PFSK-1 (cell line): ENCODE data around the gene ISOC2.

Experiments
- POLR2AphosphoS5 ChIP-seq: IDR thresholded peaks from 2 replicates; pipeline ENCODE4 v1.6.1; 2012; ENCODE audit warnings: low read depth, mild to moderate bottlenecking, control low read depth, low read length, moderate library complexity
- REST ChIP-seq, 2 experiments: IDR thresholded peaks; 2 replicates each; pipeline versions ENCODE4 v1.6.1 to v1.8.0; 2011 to 2012; ENCODE audit warnings: low read depth in 2 of 2, low read length in 2 of 2, control low read depth in 1 of 2, inconsistent platforms in 1 of 2, mild to moderate bottlenecking in 1 of 2, moderate library complexity in 1 of 2; ENCODE audit not compliant: insufficient read depth in 1 of 2
- SIN3A ChIP-seq: IDR thresholded peaks from 2 replicates; pipeline ENCODE4 v1.6.1; 2012; ENCODE audit warnings: mild to moderate bottlenecking, low read length, moderate library complexity, borderline replicate concordance; ENCODE audit not compliant: insufficient read depth
- TAF1 ChIP-seq: IDR thresholded peaks from 2 replicates; pipeline ENCODE4 v1.6.1; 2012; ENCODE audit warnings: low read length, control low read depth, borderline replicate concordance; ENCODE audit not compliant: insufficient read depth

- TF ChIP-seq REST (IDR thresholded peaks at IDR 0.05; ENCODE audit: insufficient read depth in 1 of 2, low read depth in 2 of 2, low read length in 2 of 2): no peak
- no peak for TF ChIP-seq TAF1
- no peak for TF ChIP-seq SIN3A
- no peak for TF ChIP-seq POLR2AphosphoS5
Observed at GRCh38 chr19:55500368-55500952, 39.0 kb upstream of the ISOC2 start.
